ENCODE measurements around the gene LILRA2. TPM values are rescaled to one million over a fixed set of nuclear protein-coding genes. Genes with fewer than 3 reads are reported as not detected.

The LILRA2 gene
- total and polyA plus RNA-seq, 2 of the 13 experiments (the other 11 are each of a cell fraction or from before 2014, with no cell fraction given), result 0.53 TPM; not detected in 1

GRCh38 chr19:54607785-54608150 is 34.2 kb downstream of the LILRA2 start:
- H3K9me3 ChIP-seq (ENCODE audit: low read length), result no peaks in the 10 kb centered on the region
- no peaks in the 10 kb centered on the region for H4K20me1 ChIP-seq (ENCODE audit: insufficient read depth, low read length)
- no peak overlapping the region for H2AFZ ChIP-seq (ENCODE audit: low read length)
- in situ Hi-C loops (cut with HindIII; ENCODE audit: extremely low pct_ligation_motif_present, low pct_unique_long_range_greater_than_20kb) (no loop called here), intact Hi-C loops (cut with micrococcal nuclease; ENCODE audit: unreplicated experiment) (no loop called here)
- no peak for ATAC-seq
- ChIA-PET POLR2A (no interaction called here), CTCF (ENCODE audit: low intra/inter-chr PET ratio, low total read pairs) (no interaction called here)
- no peak overlapping the region for H3K9ac ChIP-seq (ENCODE audit: insufficient read depth, low read depth, low read length)
- no peak for FAIRE-seq
- H3K4me2 ChIP-seq (ENCODE audit: low read depth, low read length), result no peak overlapping the region
- H3K4me1 ChIP-seq (ENCODE audit: insufficient read depth, low read length), result no peaks in the 10 kb centered on the region
- no peaks in the 10 kb centered on the region for H3K79me2 ChIP-seq (ENCODE audit: insufficient read depth, low read length)
- no peak for DNase-seq (ENCODE audit: low spot score)
- H3K4me3 ChIP-seq (replicated peaks in 1 of 3; ENCODE audit: insufficient read depth in 1 of 3, low read depth in 2 of 3, low read length in 3 of 3), result no peak overlapping the region
- H3K27me3 ChIP-seq (ENCODE audit: control insufficient read depth in 1 of 2, insufficient read depth in 2 of 2, low read length in 2 of 2), result peaks cover 0 to 12% of the 10 kb centered on the region in 2 experiments; a peak in 2 of 5 replicates
- H3K36me3 ChIP-seq (replicated peaks in 1 of 2; ENCODE audit: control insufficient read depth in 1 of 2, insufficient read depth in 2 of 2, low read length in 2 of 2), result no peaks in the 10 kb centered on the region
- no TSS peak for BruUV-seq (replicated peaks)
- no peak for TF ChIP-seq SPEN (CRISPR knock-in tag; IDR thresholded peaks at IDR 0.05; ENCODE audit: low read depth)
- TF ChIP-seq ADNP (CRISPR knock-in tag; IDR thresholded peaks at IDR 0.05), result no peak
- no peak for TF ChIP-seq YY1 (IDR thresholded peaks at IDR 0.05; ENCODE audit: insufficient read depth, insufficient replicate concordance, low read depth, low read length)
- no peak for TF ChIP-seq GMEB1 (CRISPR knock-in tag; IDR thresholded peaks at IDR 0.05; ENCODE audit: borderline replicate concordance)
- TF ChIP-seq ZNF18 (CRISPR knock-in tag; IDR thresholded peaks at IDR 0.05; ENCODE audit: insufficient replicate concordance), result no peak
- TF ChIP-seq ZFP36L1 (CRISPR knock-in tag; IDR thresholded peaks at IDR 0.05), result no peak
- TF ChIP-seq ZNF253 (CRISPR knock-in tag; IDR thresholded peaks at IDR 0.05; ENCODE audit: borderline replicate concordance), result no peak
- TF ChIP-seq ZFP82 (CRISPR knock-in tag; IDR thresholded peaks at IDR 0.05; ENCODE audit: borderline replicate concordance), result no peak
- TF ChIP-seq DRAP1 (CRISPR knock-in tag; IDR thresholded peaks at IDR 0.05), result no peak
- TF ChIP-seq SIX1 (CRISPR knock-in tag; IDR thresholded peaks at IDR 0.05; ENCODE audit: borderline replicate concordance), result no peak
- TF ChIP-seq ZNF740 (CRISPR knock-in tag; IDR thresholded peaks at IDR 0.05), result no peak
- TF ChIP-seq MAFK (conservative IDR thresholded peaks at IDR 0.05 in 1 of 2, IDR thresholded peaks at IDR 0.05 in 1 of 2; ENCODE audit: low read length in 2 of 2), result no peak
- TF ChIP-seq PAF1 (CRISPR knock-in tag; IDR thresholded peaks at IDR 0.05), result no peak
- no peak for TF ChIP-seq ZNF577 (CRISPR knock-in tag; IDR thresholded peaks at IDR 0.05; ENCODE audit: borderline replicate concordance, low read depth)
- no peak for TF ChIP-seq NR0B2 (CRISPR knock-in tag; IDR thresholded peaks at IDR 0.05)
- TF ChIP-seq ZBTB20 (CRISPR knock-in tag; IDR thresholded peaks at IDR 0.05; ENCODE audit: borderline replicate concordance, low read depth), result no peak
- TF ChIP-seq ZNF333 (CRISPR knock-in tag; IDR thresholded peaks at IDR 0.05; ENCODE audit: borderline replicate concordance), result no peak
- WGBS (ENCODE audit: low lambda C conversion rate), result no CpG with 5 or more reads among the region's 5 CpGs
- no peak overlapping the region for H3K27ac ChIP-seq (ENCODE audit: extremely low read length, insufficient read depth, low read length)
